PFSK-1 (cell line): ENCODE measurements around the gene ZNRF2.

Source experiments
- FOXP2 ChIP-seq: optimal IDR thresholded peaks from 2 replicates; pipeline ENCODE3; 2011; ENCODE audit warnings: borderline replicate concordance, control low read depth, inconsistent platforms; ENCODE audit not compliant: insufficient read depth; ENCODE audit errors: extremely low read length, extremely low read depth
- POLR2AphosphoS5 ChIP-seq: IDR thresholded peaks from 2 replicates; pipeline ENCODE4 v1.6.1; 2012; ENCODE audit warnings: low read depth, mild to moderate bottlenecking, control low read depth, low read length, moderate library complexity
- SIN3A ChIP-seq: IDR thresholded peaks from 2 replicates; pipeline ENCODE4 v1.6.1; 2012; ENCODE audit warnings: mild to moderate bottlenecking, low read length, moderate library complexity, borderline replicate concordance; ENCODE audit not compliant: insufficient read depth
- TAF1 ChIP-seq: IDR thresholded peaks from 2 replicates; pipeline ENCODE4 v1.6.1; 2012; ENCODE audit warnings: low read length, control low read depth, borderline replicate concordance; ENCODE audit not compliant: insufficient read depth
- TF ChIP-seq, protein P1 (sequence below), 2 experiments: IDR thresholded peaks; 2 replicates each; pipeline versions ENCODE4 v1.6.1 to v1.8.0; 2011 to 2012; ENCODE audit warnings: low read depth in 2 of 2, low read length in 2 of 2, control low read depth in 1 of 2, inconsistent platforms in 1 of 2, mild to moderate bottlenecking in 1 of 2, moderate library complexity in 1 of 2; ENCODE audit not compliant: insufficient read depth in 1 of 2

DNA sequence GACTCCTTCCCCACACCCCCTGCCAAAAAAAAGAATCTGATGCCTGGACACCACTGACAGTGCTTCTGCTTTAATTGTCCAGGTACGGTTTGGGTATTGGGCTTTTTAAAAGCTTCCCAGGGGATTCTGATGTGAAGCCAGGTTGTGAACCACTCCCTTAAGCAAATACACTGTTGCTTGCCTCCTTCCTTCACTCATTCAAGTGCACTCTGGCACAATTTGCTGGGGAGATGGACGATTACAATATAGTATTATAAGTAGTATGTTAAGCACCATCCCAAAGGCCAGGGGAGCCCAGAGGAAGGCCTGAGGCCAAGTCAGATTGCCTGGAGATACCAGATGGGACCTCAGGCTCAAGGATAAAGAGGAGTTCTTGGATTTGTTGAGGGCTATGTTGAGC, 12.3 kb upstream of the ZNRF2 start:
- no peak for TF ChIP-seq POLR2AphosphoS5
- no peak for TF ChIP-seq TAF1
- TF ChIP-seq, protein P1, sequence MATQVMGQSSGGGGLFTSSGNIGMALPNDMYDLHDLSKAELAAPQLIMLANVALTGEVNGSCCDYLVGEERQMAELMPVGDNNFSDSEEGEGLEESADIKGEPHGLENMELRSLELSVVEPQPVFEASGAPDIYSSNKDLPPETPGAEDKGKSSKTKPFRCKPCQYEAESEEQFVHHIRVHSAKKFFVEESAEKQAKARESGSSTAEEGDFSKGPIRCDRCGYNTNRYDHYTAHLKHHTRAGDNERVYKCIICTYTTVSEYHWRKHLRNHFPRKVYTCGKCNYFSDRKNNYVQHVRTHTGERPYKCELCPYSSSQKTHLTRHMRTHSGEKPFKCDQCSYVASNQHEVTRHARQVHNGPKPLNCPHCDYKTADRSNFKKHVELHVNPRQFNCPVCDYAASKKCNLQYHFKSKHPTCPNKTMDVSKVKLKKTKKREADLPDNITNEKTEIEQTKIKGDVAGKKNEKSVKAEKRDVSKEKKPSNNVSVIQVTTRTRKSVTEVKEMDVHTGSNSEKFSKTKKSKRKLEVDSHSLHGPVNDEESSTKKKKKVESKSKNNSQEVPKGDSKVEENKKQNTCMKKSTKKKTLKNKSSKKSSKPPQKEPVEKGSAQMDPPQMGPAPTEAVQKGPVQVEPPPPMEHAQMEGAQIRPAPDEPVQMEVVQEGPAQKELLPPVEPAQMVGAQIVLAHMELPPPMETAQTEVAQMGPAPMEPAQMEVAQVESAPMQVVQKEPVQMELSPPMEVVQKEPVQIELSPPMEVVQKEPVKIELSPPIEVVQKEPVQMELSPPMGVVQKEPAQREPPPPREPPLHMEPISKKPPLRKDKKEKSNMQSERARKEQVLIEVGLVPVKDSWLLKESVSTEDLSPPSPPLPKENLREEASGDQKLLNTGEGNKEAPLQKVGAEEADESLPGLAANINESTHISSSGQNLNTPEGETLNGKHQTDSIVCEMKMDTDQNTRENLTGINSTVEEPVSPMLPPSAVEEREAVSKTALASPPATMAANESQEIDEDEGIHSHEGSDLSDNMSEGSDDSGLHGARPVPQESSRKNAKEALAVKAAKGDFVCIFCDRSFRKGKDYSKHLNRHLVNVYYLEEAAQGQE (IDR thresholded peaks at IDR 0.05; ENCODE audit: insufficient read depth in 1 of 2, low read depth in 2 of 2, low read length in 2 of 2), result no peak
- TF ChIP-seq SIN3A, result no peak
- no peak for TF ChIP-seq FOXP2
